Measurements from ENCODE around the gene FRMD7. TPM values are rescaled to one million over a fixed set of nuclear protein-coding genes. Genes with fewer than 3 reads are reported as not detected.
"Not testable (repeated sequence)": the region's sequence is repeated elsewhere in the genome, so short reads cannot be mapped to it uniquely, and the experiment has no call there.

FRMD7 gene
- total and polyA plus RNA-seq, 12 donors, result 0.06 TPM; not detected in 11

DNA sequence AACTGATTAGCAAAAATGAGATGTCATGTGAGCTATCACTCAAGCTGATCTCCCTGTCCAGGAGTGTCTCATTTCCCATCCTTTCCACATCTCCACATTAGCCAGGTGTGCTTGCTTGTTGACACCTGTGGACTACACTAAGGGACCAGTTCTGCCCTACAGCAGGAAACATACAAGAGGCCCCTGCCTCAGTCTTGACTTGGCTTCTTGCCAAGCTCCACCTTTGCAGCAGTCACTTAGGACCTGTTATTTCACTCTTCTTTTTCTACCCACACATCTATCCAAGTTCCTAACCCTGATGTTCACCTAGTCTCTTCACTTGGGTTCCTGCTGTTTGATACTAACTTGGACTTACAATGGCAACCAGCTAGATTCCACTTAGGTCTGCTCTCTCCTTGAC, 13.2 kb downstream of the FRMD7 start:
- Histone ChIP-seq H3K27ac (no peak overlapping the region), H3K27me3 (peaks cover 6% of the 10 kb centered on the region), H3K4me1 (replicated peaks in 1 of 2) (no peaks in the 10 kb centered on the region), H3K9me3 (replicated peaks in 1 of 3) (no peaks in the 10 kb centered on the region), H3K36me3 (replicated peaks in 1 of 2) (no peaks in the 10 kb centered on the region), H3K4me3 (no peak overlapping the region)
- DNase-seq, result no peak
- intact Hi-C loops (cut with DNase I), result no loop called here
- TF ChIP-seq, protein P1, sequence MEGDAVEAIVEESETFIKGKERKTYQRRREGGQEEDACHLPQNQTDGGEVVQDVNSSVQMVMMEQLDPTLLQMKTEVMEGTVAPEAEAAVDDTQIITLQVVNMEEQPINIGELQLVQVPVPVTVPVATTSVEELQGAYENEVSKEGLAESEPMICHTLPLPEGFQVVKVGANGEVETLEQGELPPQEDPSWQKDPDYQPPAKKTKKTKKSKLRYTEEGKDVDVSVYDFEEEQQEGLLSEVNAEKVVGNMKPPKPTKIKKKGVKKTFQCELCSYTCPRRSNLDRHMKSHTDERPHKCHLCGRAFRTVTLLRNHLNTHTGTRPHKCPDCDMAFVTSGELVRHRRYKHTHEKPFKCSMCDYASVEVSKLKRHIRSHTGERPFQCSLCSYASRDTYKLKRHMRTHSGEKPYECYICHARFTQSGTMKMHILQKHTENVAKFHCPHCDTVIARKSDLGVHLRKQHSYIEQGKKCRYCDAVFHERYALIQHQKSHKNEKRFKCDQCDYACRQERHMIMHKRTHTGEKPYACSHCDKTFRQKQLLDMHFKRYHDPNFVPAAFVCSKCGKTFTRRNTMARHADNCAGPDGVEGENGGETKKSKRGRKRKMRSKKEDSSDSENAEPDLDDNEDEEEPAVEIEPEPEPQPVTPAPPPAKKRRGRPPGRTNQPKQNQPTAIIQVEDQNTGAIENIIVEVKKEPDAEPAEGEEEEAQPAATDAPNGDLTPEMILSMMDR (IDR thresholded peaks at IDR 0.05), result no peak
- no peak for TF ChIP-seq POLR2A (IDR thresholded peaks at IDR 0.05)

DNA sequence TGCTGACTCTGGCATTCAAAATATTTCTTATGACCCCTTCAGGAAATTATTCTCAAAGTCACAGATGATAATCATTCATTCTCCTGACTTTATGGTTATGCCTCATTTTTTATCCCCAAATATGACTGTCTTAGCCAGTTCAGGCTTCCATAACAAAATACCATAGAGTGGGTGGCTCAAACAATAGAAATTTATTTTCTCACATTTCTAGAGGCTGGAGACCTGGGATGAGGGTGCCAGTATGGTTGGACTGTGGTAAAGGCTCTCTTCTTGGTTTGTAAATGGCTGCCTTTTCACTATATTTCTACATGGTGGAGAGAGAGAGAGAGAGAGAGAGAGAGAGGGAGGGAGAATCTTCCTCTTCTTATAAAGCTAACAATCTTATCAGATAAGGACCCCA, 20.5 kb downstream of the FRMD7 start:
- intact Hi-C loops (cut with DNase I), result no loop called here
- Histone ChIP-seq H3K4me1 (replicated peaks in 1 of 2) (no peaks in the 10 kb centered on the region), H3K4me3 (no peak overlapping the region), H3K27me3 (peaks cover 6% of the 10 kb centered on the region), H3K9me3 (replicated peaks in 1 of 3) (no peaks in the 10 kb centered on the region), H3K36me3 (replicated peaks in 1 of 2) (no peaks in the 10 kb centered on the region), H3K27ac (no peak overlapping the region)
- TF ChIP-seq POLR2A (IDR thresholded peaks at IDR 0.05), result no peak
- TF ChIP-seq, protein P1 (IDR thresholded peaks at IDR 0.05), result no peak
- DNase-seq, result no peak

DNA sequence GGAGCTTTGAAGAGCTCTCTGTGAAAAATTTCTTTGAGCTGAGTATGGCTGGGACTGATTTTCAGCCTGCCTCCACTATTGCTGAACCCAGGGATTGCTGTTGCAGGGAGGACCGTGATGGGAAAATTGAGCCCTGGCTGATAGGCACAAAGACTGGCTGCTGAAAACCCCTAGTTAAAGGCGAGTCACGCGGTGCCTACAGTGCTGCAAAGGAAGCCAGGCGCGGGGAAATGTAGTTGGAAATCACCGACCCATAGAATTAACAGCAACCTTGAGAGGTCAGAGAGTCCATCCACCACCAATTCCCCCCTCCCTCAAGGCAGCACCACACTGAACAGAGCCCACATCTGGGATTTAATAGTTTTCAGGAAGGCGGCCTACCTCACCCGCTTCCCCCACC, 26.0 kb downstream of the FRMD7 start:
- Histone ChIP-seq H3K4me1 (replicated peaks in 1 of 2) (no peaks in the 10 kb centered on the region), H3K27ac (no peak overlapping the region), H3K9me3 (replicated peaks in 1 of 3) (no peaks in the 10 kb centered on the region), H3K36me3 (replicated peaks in 1 of 2) (no peaks in the 10 kb centered on the region), H3K27me3 (peaks cover 9% of the 10 kb centered on the region), H3K4me3 (no peak overlapping the region)
- 70 to 100% (median 83%) methylated on average over 4 to 9 of the region's 9 CpGs for WGBS, 4 donors
- TF ChIP-seq, protein P1 (IDR thresholded peaks at IDR 0.05), result no peak
- no peak for TF ChIP-seq POLR2A (IDR thresholded peaks at IDR 0.05)
- DNase-seq, result no peak
- intact Hi-C loops (cut with DNase I), result no loop called here

DNA sequence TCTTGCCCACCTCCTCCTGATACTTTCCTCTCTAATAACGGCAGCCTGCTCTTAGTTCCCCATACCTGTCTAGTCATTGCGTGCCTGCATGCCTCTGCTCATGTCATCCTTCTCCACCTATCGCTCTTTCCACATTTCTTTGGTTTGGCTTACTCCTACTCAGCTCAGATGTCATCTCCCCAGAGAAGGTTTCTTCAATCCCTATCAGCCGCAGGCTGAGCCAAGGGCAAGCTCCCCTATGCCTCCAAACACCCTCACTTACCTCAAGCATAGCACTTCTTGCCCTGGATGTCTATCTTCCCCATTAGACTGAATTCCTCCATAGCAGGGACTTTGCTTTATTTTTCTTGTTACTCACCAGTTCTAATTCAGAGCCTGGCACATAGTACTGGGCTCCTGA, 26.6 kb downstream of the FRMD7 start:
- H3K4me3 ChIP-seq, result no peak overlapping the region
- no peak for DNase-seq
- H3K36me3 ChIP-seq (replicated peaks in 1 of 2), result no peaks in the 10 kb centered on the region
- TF ChIP-seq, protein P1 (IDR thresholded peaks at IDR 0.05), result no peak
- TF ChIP-seq POLR2A (IDR thresholded peaks at IDR 0.05), result no peak
- 70 to 84% (median 81%) methylated on average over 4 of the region's 4 CpGs for whole genome bisulfite sequencing, 4 donors
- intact Hi-C loops (cut with DNase I), result no loop called here
- H3K27me3 ChIP-seq, result peaks cover 9% of the 10 kb centered on the region
- no peaks in the 10 kb centered on the region for H3K4me1 ChIP-seq (replicated peaks in 1 of 2)
- no peak overlapping the region for H3K27ac ChIP-seq
- no peaks in the 10 kb centered on the region for H3K9me3 ChIP-seq (replicated peaks in 1 of 3)

DNA sequence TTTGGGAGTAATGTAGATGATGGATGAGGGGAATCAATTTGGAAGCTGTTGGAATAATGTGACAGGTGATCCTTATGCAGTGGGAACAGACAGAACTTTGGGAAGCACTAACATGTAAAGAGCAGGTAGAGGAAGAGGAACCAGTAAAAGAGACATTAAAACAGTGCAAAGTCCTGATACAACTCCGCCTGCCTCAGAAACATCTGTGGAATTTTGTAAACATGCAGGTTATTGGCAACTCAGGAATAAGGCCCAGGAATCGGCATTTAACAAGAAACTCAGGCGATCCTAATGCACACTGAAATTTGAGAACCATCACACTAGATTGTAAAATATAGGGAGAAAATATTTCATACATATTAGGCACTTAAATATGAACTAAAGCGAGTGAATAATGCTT, 29.1 kb downstream of the FRMD7 start:
- WGBS, 4 donors, result 71 to 89% (median 82%) methylated on average over 4 of the region's 4 CpGs
- not testable (repeated sequence) for H3K36me3 ChIP-seq (replicated peaks in 1 of 2); H3K9me3 ChIP-seq (replicated peaks in 1 of 3); H3K27ac ChIP-seq; H3K4me3 ChIP-seq; H3K4me1 ChIP-seq (replicated peaks in 1 of 2); DNase-seq
- intact Hi-C loops (cut with DNase I), result loop anchor here in 1 of 2 donors (10.0 kb wide), 2 partner anchors 126 to 526 kb away; no protein-coding TSS in a partner anchor
- H3K27me3 ChIP-seq, result peaks cover 18% of the 10 kb centered on the region

Data from adrenal gland (tissue), 12 donors.